Sciatic nerve (tissue), 2 donors: ENCODE measurements around the gene DAB2. TPM values are rescaled to one million over a fixed set of nuclear protein-coding genes. Genes with fewer than 3 reads are reported as not detected.
A peak's percentile ranks its signal among the peaks of the same experiment; 100 is the strongest.
"Not testable (repeated sequence)": the region's sequence is repeated elsewhere in the genome, so short reads cannot be mapped to it uniquely, and the experiment has no call there.

ENCODE experiments used
- ATAC-seq: fragments of 200-7000 bp; cut with Tn5 transposase; one replicate; pipeline ENCODE4 v1.9.1; 2020; ENCODE audit warnings: mild to moderate bottlenecking, moderate library complexity
- DNase-seq: peaks from one replicate; pipeline ENCODE4 v3.0.0-alpha.2; 2020; ENCODE audit warnings: low spot score
- intact Hi-C: fragments of 100-400 bp; cut with DNase I; formaldehyde crosslinking; loops from one replicate; pipeline ENCODE4 v1.14.2; 2022
- total RNA-seq: library from RNA; stranded (reverse); fragmentation: NEBNext Ultra II Directional; extraction: Animal tissue kit (Norgen Biotek cat#: 25700); gene quantifications from one replicate; pipeline ENCODE4 v1.2.1, GENCODE V29; 2021
- donor health status: DM: no; HTN: no; CAD: no.
- donor health status: DM: no; HTN: no; CAD: no.

The DAB2 gene
- total RNA-seq, 1 donor from 2014 or later = 151 TPM

DNA sequence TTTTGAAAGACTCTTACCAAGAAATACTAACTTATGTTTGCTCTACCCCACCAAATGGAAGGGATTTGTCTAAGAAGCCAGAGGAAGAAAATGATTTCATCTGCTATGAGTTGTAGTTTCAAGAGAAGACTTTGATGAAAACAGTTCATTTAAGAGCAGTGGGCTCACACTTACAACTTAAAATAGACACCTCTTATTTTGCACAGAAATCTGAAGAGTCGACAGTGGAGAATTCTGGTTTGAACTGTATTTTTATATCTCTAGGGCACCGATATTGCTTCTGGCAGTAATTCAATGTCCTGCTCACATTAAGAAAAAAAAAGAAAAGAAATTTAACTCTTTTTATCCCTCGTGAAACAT is 1.9 kb upstream of the DAB2 start:
- DNase-seq (no peak), ATAC-seq (no peak)
- intact Hi-C loops = no loop called here

DNA sequence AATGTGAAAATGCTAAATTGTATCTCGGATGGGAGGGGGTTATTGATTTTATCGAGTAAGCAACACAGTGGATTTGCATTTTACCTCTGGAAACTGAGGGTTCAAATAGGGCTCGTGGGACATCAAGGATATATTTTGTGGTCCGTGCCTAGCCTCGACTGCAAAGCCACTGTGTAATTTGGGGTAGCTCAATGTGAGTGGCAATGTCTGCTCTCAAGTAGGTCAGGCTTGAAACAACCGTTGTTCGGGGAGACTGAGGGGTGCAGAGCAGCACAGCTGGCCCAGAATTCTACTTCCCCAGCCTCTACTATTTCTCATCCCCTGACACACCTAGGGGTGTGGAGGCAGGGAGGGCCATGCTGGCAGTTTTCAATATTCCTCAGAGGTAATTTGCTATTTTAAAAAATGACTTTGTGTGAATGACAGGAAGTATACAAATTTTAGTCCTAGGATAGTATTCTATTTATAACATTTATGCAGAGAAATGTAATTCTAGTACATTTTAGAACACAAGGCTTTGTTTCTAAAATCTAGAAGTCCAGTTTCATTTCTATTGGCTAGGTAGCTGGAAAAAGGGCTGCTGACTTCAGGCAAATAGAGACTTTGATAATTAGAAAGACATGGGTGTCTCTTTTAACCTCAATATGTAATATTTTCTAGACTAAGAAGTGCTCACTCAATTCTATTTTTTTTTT is 1.4 kb upstream of the DAB2 start:
- ATAC-seq = no peak
- intact Hi-C loops = no loop called here
- no peak for DNase-seq

DNA sequence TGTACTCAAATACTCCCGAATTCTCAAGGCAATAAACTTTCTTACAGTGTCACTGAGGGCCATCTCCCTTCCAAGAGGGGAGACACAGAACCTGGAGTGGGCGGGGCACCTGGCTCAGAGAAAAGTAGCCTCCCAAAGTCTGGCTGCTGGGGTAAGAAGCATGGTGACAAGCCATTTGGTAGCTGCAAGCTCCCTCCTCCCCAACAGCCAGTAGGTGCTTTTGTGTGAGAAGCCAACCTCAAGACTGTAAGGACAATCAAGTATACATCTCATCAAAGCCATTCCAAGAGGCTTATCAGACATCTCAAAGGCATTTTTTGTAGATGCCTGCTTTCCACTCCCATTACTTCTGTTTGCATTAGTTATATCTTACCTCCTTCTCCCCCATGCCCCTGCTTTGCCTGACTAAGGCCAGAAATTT is 1.4 kb downstream of the DAB2 start:
- DNase-seq (peak; percentile 61), ATAC-seq (no peak)
- intact Hi-C loops = no loop called here

DNA sequence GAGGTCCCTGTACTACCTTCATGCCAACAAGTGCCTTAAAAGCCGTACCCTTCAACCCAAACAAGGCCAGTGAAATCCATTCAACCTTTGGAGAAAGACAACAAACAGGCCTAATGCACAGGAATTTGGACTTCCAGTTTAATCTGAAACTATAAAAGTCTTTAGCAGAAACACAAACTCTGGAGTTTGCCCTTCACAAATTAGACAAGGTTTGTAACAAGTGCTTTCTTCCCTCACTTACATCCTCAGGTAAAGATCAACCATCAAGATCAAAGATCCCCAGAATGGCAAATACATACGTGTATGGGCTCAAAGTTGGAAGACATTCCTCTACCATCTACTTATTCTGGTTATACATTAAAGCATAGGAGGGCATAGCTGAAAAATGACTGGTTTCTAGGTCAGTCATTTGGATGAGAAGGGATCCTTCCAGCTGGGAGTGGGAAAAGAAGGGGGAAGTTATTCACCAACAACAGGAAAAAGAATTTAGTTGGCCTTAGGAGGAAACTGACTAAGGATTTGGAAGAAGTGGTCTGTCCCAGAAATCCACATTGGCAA is 2.0 kb downstream of the DAB2 start:
- intact Hi-C loops = no loop called here

DNA sequence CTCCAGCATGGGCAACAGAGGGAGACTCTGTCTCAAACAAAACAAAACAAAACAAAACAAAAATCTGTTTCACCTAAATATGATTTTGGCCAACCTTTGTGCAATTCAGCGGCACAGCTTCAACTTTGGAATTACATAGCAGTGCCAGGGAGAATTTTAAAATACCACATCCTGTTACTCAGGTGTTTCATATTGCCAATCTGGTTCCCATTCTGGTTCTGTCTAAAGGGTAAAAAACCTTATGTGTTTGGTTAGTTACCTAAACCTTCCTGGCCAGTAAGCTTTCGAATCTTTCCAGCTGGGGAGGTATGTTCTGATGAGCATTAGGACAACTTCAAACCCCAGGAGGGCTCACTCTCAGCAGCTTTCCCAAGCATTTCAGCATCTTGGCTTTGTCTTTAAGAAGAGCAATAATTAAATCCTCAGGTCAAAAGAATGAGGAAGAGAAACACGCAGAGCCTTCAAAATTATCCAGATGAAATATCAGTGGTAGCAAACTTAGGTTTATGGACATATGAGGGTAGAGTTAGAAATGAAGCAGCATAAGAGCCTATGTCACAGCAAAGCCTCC is 2.7 kb downstream of the DAB2 start:
- ATAC-seq = no peak
- intact Hi-C loops = no loop called here

More for the DNA sequence above, 2.0 kb downstream of the DAB2 start:
- no peak for DNase-seq
- ATAC-seq = no peak

DNA sequence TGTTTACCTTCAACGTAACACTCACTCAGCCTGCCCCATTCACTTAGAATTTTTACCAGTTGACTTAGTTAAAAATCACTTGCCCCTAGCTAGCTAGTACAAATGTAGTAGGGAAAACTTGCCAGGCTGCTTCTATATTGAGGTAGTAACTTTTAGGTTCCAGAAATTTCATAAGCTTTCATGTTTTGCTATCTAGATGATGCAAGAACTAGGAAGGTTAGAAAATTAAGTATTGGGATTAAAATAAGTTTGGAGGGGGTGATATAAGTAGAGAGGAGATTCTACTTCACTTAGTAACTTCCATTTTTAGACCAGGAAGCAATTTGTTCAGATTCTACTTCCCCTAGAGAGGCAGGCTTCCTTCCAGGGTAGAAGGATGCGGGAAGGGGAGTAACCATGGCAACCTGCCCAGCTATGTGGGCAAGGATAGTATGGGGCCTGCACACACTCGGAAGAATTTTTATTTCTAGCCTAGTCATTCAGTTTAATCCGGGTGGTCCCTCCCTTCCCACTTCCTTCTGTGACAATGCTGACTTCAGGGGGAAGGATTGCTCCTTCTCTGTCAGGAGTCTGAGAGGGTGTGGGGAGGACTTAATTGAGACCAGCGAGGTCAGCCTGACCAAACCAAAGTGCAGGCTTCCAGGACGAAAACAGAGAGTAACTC is 4.2 kb downstream of the DAB2 start:
- DNase-seq (peak; percentile 85), ATAC-seq (peak; percentile 41)
- intact Hi-C loops = no loop called here

More for the DNA sequence above, 2.7 kb downstream of the DAB2 start:
- DNase-seq = no peak

DNA sequence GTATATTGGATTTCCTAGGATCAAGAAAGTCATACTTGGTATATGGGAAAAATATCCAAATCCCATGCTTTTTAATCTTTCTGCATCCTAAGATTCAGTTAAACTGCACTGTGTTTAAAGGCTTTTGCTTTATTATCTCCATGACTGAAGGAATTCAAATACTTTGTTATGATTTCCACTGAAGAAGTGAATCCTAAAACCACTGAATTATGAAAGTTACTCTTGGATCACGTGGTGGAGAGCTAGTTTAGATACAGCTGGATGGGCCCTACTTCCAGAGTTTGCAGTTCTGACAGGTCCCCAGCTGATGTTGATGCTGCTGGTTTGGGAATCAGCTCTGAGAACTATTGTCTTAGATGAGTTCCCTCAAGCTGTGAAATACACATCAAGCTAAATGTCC is 5.0 kb downstream of the DAB2 start:
- intact Hi-C loops = no loop called here
- no peak for ATAC-seq
- DNase-seq = no peak

DNA sequence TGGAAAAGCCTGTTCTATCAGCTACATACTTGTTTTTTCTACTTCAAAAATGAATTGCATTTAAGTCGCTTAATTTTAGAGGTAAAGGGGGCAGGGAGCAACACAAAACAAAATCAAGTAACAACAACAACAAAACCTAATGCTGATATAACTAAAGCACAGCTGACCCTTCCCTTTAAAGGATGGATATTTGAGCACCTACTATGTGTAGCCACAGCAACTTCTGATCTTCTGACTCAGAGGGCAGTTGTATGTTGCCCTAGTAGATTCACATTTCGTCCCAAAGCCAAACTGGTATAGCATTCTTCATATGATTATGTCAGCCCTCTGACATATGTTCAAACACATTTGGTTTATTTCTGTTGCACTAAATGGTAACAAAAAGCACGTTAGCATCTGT is 6.8 kb downstream of the DAB2 start:
- ATAC-seq (no peak), DNase-seq (no peak)
- intact Hi-C loops = no loop called here

DNA sequence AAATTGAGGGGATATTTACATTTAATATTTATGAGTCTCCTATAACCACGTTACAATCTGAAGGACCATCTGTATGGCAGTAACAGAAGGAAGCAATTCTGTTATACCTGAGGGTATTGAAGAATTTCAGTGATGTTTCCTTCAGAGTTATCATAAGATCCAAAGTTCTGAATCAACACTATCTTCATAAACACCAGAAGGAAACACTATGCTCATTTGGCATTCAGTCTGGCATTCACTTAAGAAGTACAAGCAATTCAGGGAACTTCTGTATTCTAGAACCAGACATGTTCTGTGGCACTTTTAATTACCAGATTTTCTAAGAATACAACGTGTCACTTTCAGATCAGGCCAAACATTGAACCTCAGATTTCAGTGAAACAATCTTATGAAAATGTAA is 9.6 kb downstream of the DAB2 start:
- DNase-seq (no peak), ATAC-seq (peak; percentile 39)
- intact Hi-C loops = loop anchor here (2.0 kb wide), 1 partner anchor 22 kb away; no protein-coding TSS in a partner anchor

DNA sequence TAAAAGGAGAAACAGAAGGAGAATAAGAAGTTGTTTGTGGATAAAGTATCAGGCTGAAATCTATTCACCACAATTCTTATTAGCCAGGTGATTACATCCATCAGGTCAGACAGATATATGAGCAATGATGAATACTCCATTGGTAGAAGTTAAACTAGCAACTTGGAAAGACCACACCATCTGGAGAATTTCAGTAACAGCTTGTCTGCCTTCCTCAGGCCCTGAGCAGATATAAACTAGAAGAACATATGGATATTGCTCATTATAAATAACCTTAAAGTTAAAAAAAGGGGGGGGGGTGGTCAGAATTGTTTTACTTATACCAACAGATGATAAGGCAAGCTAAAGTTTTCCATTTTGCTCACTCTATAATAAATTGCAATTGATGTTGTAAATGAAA is 10.4 kb downstream of the DAB2 start:
- intact Hi-C loops = loop anchor here (2.0 kb wide), 1 partner anchor 22 kb away; no protein-coding TSS in a partner anchor
- DNase-seq (no peak), ATAC-seq (no peak)

DNA sequence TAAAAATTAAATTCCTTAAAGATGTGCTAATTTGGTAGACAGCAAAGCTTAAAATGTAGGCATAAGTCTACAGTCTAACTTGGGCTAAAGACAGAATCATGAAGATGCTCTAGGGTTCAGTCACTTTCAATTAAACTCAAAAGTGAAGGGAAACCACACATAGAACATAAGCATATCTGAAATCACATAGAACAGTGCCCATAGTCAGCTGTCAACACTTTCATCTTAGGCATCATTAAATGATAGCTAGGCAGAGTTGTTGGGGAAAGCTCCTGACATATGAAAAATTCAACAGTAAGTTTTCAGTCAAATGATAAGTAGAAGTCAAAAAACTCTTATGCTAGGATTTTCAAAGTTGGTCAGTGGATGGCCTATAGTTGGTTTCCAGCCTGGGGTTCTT is 11.0 kb downstream of the DAB2 start:
- DNase-seq = no peak
- intact Hi-C loops = loop anchor here (2.0 kb wide), 1 partner anchor 23 kb away; no protein-coding TSS in a partner anchor
- ATAC-seq = no peak

DNA sequence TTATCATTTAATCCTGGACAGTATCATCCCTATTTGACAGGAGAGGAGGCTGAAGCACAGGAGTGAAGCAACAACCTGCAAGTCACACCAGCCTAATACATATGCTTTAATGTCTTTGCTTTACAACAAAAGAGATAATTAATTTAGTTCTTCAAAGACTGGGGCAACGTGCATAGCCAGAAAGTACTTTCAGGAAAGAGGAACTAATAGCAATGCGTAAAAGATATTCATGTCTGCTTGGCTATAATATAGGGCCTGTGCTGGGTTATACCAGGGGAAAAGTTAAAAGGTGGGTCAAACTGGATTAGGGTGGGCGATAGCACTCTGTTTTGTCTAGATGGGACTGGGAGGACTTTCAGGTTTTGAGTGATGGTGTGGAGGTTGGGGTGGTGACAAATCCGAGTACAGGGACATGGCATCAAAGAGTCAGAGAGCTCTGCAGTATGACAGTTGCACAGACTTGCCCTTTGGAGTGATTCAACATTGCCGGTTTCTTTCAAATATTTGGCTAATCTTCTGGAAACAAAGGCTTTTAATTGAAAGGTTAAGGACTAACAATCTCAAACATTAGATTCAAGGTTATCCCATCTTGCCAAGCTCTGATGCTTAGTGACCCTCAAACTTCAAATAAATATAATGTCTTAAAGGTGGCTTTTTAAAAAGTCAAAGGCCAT is 11.9 kb downstream of the DAB2 start:
- intact Hi-C loops = no loop called here
- DNase-seq (no peak), ATAC-seq (no peak)

DNA sequence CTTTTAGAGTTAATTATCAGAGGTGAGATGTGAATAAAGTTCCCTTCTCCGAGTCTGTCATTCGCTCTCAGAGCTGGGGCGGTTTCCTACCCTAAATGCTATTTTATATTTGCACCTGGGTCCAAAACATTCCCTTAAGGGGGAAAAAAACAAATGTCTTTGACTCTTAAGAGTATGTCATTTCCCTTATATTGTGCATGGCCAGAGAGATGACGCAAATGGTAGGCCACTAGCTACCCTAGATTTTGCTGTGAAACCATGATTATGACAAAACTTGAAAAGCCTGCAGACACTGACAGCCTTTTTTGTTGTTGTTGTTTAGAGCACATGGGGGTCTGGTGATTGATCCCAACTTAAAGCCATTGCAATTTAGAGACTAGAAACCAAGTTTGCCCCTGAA is 12.8 kb downstream of the DAB2 start:
- intact Hi-C loops = no loop called here
- ATAC-seq = no peak
- DNase-seq = no peak

DNA sequence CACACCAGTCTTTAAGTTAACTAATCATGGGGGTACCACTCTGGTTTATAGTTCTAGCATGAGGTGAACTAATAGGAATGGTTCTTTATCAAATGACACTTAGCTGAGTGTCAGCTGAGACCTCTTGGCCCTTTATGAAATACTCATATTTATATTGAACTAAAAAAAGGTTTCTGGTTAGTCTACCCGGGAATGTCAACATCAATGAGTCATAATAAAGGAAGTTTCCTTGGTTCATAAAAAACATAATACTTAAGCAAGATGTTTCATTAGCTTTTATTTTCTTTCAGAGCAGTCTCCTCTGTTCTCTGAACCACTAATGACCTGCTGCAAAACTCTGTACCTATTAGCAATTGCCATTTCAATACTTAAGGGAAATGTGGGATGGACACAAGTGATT is 13.7 kb downstream of the DAB2 start:
- ATAC-seq (peak; percentile 60), DNase-seq (no peak)
- intact Hi-C loops = no loop called here

DNA sequence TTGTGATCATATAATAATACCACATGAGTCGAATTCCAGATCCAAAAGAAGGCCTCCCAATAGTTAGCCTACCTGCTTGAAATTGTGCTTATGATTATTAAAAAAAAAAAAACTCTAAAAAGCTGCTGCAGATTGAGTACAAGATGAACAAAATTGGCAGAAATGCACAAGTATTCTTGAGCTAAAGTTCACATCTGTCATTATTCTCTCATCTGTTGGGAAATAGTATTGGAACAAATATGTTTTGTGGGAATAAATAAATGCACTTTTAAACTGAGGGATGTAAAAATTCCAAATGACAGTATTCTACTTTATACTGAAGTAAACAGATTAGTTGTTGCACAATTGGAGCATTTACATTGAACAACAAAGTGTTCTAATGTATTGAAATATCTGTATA is 15.7 kb downstream of the DAB2 start:
- no peak for DNase-seq
- intact Hi-C loops = no loop called here
- ATAC-seq = peak; percentile 56

DNA sequence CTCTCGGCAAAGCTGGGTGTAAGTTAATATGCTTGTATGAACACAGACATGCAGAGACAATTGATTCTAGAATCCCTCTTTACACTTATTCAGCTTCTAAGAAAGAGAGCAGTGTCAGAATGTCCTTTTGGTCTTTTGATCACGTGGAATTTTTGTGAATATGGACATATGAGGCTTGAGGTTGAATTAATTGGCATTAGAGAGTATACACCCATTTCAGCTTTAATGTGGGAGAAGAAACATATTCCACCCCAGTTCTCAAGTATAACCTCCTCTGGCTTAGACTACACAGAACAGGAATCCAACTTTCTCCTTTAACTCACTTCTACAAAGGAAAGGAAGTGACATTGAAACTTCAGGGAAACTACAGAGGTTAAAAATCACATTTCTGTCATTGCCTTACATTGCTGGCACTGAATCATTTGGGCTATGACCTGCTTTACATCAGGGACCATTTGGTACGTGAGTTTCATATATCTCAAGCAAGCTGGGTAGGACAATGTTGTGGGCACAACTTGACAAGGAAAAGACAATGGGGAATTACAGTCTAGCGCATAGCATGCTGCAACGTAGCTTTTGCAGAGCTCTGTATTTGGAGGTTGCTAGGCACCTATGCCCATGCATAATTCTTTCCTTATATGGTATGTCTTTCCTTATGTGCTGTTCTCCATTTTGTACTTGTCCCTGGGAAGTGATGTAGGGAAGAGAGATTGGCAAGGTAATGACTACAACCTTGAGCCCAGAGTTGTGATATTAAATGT is 19.5 kb downstream of the DAB2 start:
- ATAC-seq = no peak
- intact Hi-C loops = no loop called here
- DNase-seq = no peak

DNA sequence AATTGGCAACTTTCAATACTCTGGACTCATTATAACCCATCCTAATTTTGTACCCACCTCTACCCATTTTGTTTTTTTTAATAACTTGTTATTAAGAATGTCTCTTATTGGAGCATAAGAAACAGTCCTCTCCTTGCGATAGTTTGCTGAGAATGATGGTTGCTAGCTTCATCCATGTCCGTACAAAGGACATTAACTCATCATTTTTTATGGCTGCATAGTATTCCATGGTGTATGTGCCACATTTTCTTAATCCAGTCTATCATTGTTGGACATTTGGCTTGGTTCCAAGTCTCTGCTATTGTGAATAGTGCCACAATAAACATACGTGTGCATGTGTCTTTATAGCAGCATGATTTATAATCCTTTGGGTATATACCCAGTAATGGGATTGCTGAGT is 21.0 kb downstream of the DAB2 start:
- ATAC-seq, intact Hi-C loops, DNase-seq: not testable (repeated sequence)

DNA sequence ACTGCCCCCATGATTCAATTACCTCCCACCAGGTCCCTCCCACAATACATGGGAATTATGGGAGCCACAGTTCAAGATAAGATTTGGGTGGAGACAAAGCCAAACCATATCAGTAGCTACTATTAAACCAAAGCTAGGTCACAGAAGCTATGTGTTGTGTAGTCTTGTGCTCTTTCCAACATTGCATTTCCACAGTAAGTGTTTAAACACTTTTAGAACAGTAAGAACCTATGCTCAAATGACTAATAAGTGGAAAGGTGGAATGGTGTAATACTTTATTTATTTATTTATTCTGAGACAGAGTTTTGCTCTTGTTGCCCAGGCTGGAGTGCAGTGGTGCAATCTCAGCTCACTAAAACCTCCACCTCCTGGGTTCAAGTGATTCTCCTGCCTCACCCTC is 22.6 kb downstream of the DAB2 start:
- intact Hi-C loops, ATAC-seq, DNase-seq: not testable (repeated sequence)
